ENCODE results near the gene DYNC1LI1. TPM values are rescaled to one million over a fixed set of nuclear protein-coding genes. Genes with fewer than 3 reads are reported as not detected.

The DYNC1LI1 gene
- total and polyA plus RNA-seq, 2 of the 4 experiments (the other 2 are of a cell fraction): 25.2 to 30.8 TPM

GRCh38 chr3:32577174-32577573 is 6.5 kb upstream of the DYNC1LI1 start:
- ChIA-PET POLR2A (ENCODE audit: unreplicated experiment) (no interaction called here), CTCF (interaction anchor here (0.6 to 1.4 kb wide), 2 partner anchors 35 to 519 kb away, joined by 3 to 4 read pairs; no protein-coding TSS in a partner anchor)
- Histone ChIP-seq H2AK9ac (replicated peaks; ENCODE audit: low read depth, low read length, poor library complexity) (no peak overlapping the region), H3K4me2 (ENCODE audit: low read depth, low read length) (peak overlapping the region; percentile 96), H4K91ac (ENCODE audit: insufficient read depth, low read depth, low read length) (peak overlapping the region; percentile 74; the same call in 1 of the 2 replicates), H4K8ac (ENCODE audit: low read depth in 2 of 2, low read length in 2 of 2) (peak overlapping the region; percentile 27 to 98; a peak in 3 of 4 replicates), H3K9me3 (ENCODE audit: control insufficient read depth, insufficient read depth, low read length) (no peaks in the 10 kb centered on the region), H3K18ac (ENCODE audit: low read depth, low read length) (no peak overlapping the region), H3K27ac (ENCODE audit: insufficient read depth, low read length) (peak overlapping the region; percentile 60; the same call in 1 of the 2 replicates), H2AFZ (replicated peaks; ENCODE audit: low read length, poor library complexity) (peak overlapping the region; percentile 91), H3K4me1 (ENCODE audit: control insufficient read depth, insufficient read depth, low read length) (peaks cover 5% of the 10 kb centered on the region), H3K4ac (ENCODE audit: low read depth, low read length) (peak overlapping the region; percentile 77), H2BK120ac (ENCODE audit: low read depth, low read length) (peak overlapping the region; percentile 70), H4K5ac (ENCODE audit: low read depth, low read length) (peak overlapping the region; percentile 90; the same call in 1 of the 2 replicates), H3K4me3 (ENCODE audit: insufficient read depth, low read depth, low read length) (no peak overlapping the region), H3K79me1 (ENCODE audit: low read depth in 1 of 2, low read length in 2 of 2) (peaks cover 0 to 8% of the 10 kb centered on the region in 2 experiments; a peak in 1 of 4 replicates), H3K9me1 (ENCODE audit: insufficient read depth, low read length) (peaks cover 4% of the 10 kb centered on the region; the same call in 1 of the 2 replicates), H3K14ac (replicated peaks; ENCODE audit: low read depth, low read length) (peak overlapping the region; percentile 15), H2AK5ac (ENCODE audit: low read depth, low read length) (0 out of 2 replicates have a peak overlapping the region, but pooled peaks have one; percentile 13), H3K9ac (ENCODE audit: low read depth, low read length) (peak overlapping the region; percentile 34; the same call in 1 of the 2 replicates), H3K23ac (ENCODE audit: low read depth, low read length) (0 out of 2 replicates have a peak overlapping the region, but pooled peaks have one; percentile 69), H2BK20ac (ENCODE audit: low read depth, low read length) (peak overlapping the region; percentile 27; the same call in 1 of the 2 replicates), H2BK15ac (ENCODE audit: low read depth, low read length) (peak overlapping the region; percentile 85; the same call in 1 of the 3 replicates), H2BK5ac (ENCODE audit: low read depth, low read length, poor library complexity, severe bottlenecking) (peak overlapping the region; percentile 87), H3K27me3 (ENCODE audit: control insufficient read depth, insufficient read depth, low read length) (no peaks in the 10 kb centered on the region), H3K56ac (ENCODE audit: extremely low read depth, insufficient read depth, low read length) (0 out of 2 replicates have a peak overlapping the region, but pooled peaks have one; percentile 73), H4K20me1 (ENCODE audit: insufficient read depth, low read length) (no peaks in the 10 kb centered on the region), H3K36me3 (ENCODE audit: control insufficient read depth, insufficient read depth, low read length) (no peaks in the 10 kb centered on the region)
- ATAC-seq (ENCODE audit: low read depth): no peak
- TF ChIP-seq MAFK (IDR thresholded peaks at IDR 0.05; ENCODE audit: low read depth, low read length) (no peak), CHD1 (IDR thresholded peaks at IDR 0.05; ENCODE audit: low read depth, low read length) (no peak), SMC3 (IDR thresholded peaks at IDR 0.05; ENCODE audit: low read depth, low read length) (no peak), MXI1 (IDR thresholded peaks at IDR 0.05; ENCODE audit: borderline replicate concordance, low read depth, low read length) (no peak), MAZ (IDR thresholded peaks at IDR 0.05; ENCODE audit: borderline replicate concordance, low read depth, low read length) (no peak), FOS (IDR thresholded peaks at IDR 0.05; ENCODE audit: low read depth, low read length) (no peak), NFE2L2 (IDR thresholded peaks at IDR 0.05; ENCODE audit: low read depth, low read length) (no peak), USF2 (IDR thresholded peaks at IDR 0.05; ENCODE audit: low read depth, low read length) (no peak), BHLHE40 (IDR thresholded peaks at IDR 0.05; ENCODE audit: low read depth, low read length) (no peak), RFX5 (IDR thresholded peaks at IDR 0.05; ENCODE audit: low read depth, low read length) (no peak), CTCF (conservative IDR thresholded peaks at IDR 0.05; ENCODE audit: low read depth, low read length) (no peak), CEBPB (IDR thresholded peaks at IDR 0.05; ENCODE audit: low read depth, low read length) (no peak), ELK1 (IDR thresholded peaks at IDR 0.05; ENCODE audit: borderline replicate concordance, low read depth, low read length) (no peak), RCOR1 (IDR thresholded peaks at IDR 0.05; ENCODE audit: insufficient replicate concordance, low read length) (no peak), POLR2A (IDR thresholded peaks at IDR 0.05; ENCODE audit: low read depth, low read length) (no peak), RAD21 (IDR thresholded peaks at IDR 0.05; ENCODE audit: low read length) (no peak)
- no CpG with 5 or more reads among the region's 2 CpGs for WGBS, 2 experiments (ENCODE audit: extremely low coverage in 2 of 2, insufficient read length in 1 of 2)
- intact Hi-C loops (cut with micrococcal nuclease) (no loop called here), dilution Hi-C loops (cut with HindIII; ENCODE audit: low sequenced_read_pairs, unreplicated experiment) (no loop called here), in situ Hi-C loops (cut with MboI; ENCODE audit: low sequenced_read_pairs) (no loop called here)
- BruUV-seq (replicated peaks): no TSS peak
- DNase-seq: no peak

Measured in IMR-90 (cell line).